ENCODE data around the gene LCN6. TPM values are rescaled to one million over a fixed set of nuclear protein-coding genes. Genes with fewer than 3 reads are reported as not detected.

The LCN6 gene
- total and polyA plus RNA-seq, 2 of the 13 experiments (the other 11 are each of a cell fraction or from before 2014, with no cell fraction given), result not detected

- ATAC-seq, result peak; percentile 47
- WGBS (ENCODE audit: low lambda C conversion rate), result 39% methylated on average over 5 of the region's 14 CpGs
- TF ChIP-seq RBFOX2 (IDR thresholded peaks at IDR 0.05; ENCODE audit: low read depth, low read length) (no peak), ETV6 (CRISPR knock-in tag; conservative IDR thresholded peaks at IDR 0.05) (no peak), RCOR2 (CRISPR knock-in tag; IDR thresholded peaks at IDR 0.05) (no peak), BRF2 (CRISPR knock-in tag; IDR thresholded peaks at IDR 0.05) (no peak), BCL3 (CRISPR knock-in tag; IDR thresholded peaks at IDR 0.05) (peak; percentile 52; the same call in 1 of the 2 replicates), SOX13 (IDR thresholded peaks at IDR 0.05) (no peak), SOX13 (CRISPR knock-in tag; conservative IDR thresholded peaks at IDR 0.05 in 1 of 2, IDR thresholded peaks at IDR 0.05 in 1 of 2) (no peak), CTCF (CRISPR knock-in tag; IDR thresholded peaks at IDR 0.05) (peak; percentile 24; the same call in 1 of the 2 replicates), HMG20B (CRISPR knock-in tag; conservative IDR thresholded peaks at IDR 0.05) (no peak), ZNF883 (CRISPR knock-in tag; IDR thresholded peaks at IDR 0.05; ENCODE audit: not compliant biosample characterization) (no peak), NFYC (CRISPR knock-in tag; IDR thresholded peaks at IDR 0.05) (no peak), CBX5 (CRISPR knock-in tag; IDR thresholded peaks at IDR 0.05; ENCODE audit: borderline replicate concordance) (no peak), ZNF691 (CRISPR knock-in tag; IDR thresholded peaks at IDR 0.05; ENCODE audit: borderline replicate concordance, low read depth) (no peak), PHF8 (CRISPR knock-in tag; IDR thresholded peaks at IDR 0.05) (0 out of 2 replicates have a peak, but pooled peaks have one; percentile 15), TBL1XR1 (IDR thresholded peaks at IDR 0.05; ENCODE audit: borderline replicate concordance, low read length, partially characterized antibody) (no peak), ATM (IDR thresholded peaks at IDR 0.05; ENCODE audit: borderline replicate concordance) (peak; percentile 25; the same call in 1 of the 2 replicates), FOXA3 (CRISPR knock-in tag; IDR thresholded peaks at IDR 0.05) (no peak), NFIB (CRISPR knock-in tag; IDR thresholded peaks at IDR 0.05; ENCODE audit: borderline replicate concordance) (no peak), PATZ1 (CRISPR knock-in tag; IDR thresholded peaks at IDR 0.05) (no peak)
Observed at GRCh38 chr9:136765041-136765440, 16.7 kb upstream of the LCN6 start.

More at GRCh38 chr9:136765041-136765440, 16.7 kb upstream of the LCN6 start:
- DNase-seq (ENCODE audit: low spot score) (peak; percentile 57), FAIRE-seq (no peak)
- Histone ChIP-seq H3K36me3 (replicated peaks in 1 of 2; ENCODE audit: control insufficient read depth in 1 of 2, insufficient read depth in 2 of 2, low read length in 2 of 2) (no peaks in the 10 kb centered on the region), H3K27me3 (ENCODE audit: control insufficient read depth in 1 of 2, insufficient read depth in 2 of 2, low read length in 2 of 2) (0 out of 5 replicates have a peak, but pooled peaks cover 0 to 7% of the 10 kb centered on the region in 2 experiments), H3K4me3 (replicated peaks in 1 of 3; ENCODE audit: insufficient read depth in 1 of 3, low read depth in 2 of 3, low read length in 3 of 3) (peak overlapping the region in 2 of 3 experiments; percentile 31 to 50; a peak in 4 of 6 replicates), H3K9me3 (ENCODE audit: low read length) (no peaks in the 10 kb centered on the region), H3K9ac (ENCODE audit: insufficient read depth, low read depth, low read length) (peak overlapping the region; percentile 52; the same call in 1 of the 2 replicates), H2AFZ (ENCODE audit: low read length) (no peak overlapping the region), H3K27ac (ENCODE audit: extremely low read length, insufficient read depth, low read length) (peak overlapping the region; percentile 31), H4K20me1 (ENCODE audit: insufficient read depth, low read length) (no peaks in the 10 kb centered on the region), H3K79me2 (ENCODE audit: insufficient read depth, low read length) (no peaks in the 10 kb centered on the region), H3K4me2 (ENCODE audit: low read depth, low read length) (peak overlapping the region; percentile 67), H3K4me1 (ENCODE audit: insufficient read depth, low read length) (peaks cover 73% of the 10 kb centered on the region)
- in situ Hi-C loops (cut with HindIII; ENCODE audit: extremely low pct_ligation_motif_present, low pct_unique_long_range_greater_than_20kb) (no loop called here), intact Hi-C loops (cut with micrococcal nuclease; ENCODE audit: unreplicated experiment) (no loop called here)
- ChIA-PET POLR2A (no interaction called here), CTCF (ENCODE audit: low intra/inter-chr PET ratio, low total read pairs) (no interaction called here)
- BruUV-seq (replicated peaks), result no TSS peak
